ENCODE results near the gene CCDC27. TPM values are rescaled to one million over a fixed set of nuclear protein-coding genes. Genes with fewer than 3 reads are reported as not detected.

CCDC27 gene
- total and polyA plus RNA-seq, 2 of the 13 experiments (the other 11 are each of a cell fraction or from before 2014, with no cell fraction given), result not detected

GRCh38 chr1:3796215-3797061 lies 44.2 kb downstream of the CCDC27 start, which contains the start of gene LRRC47 (continued):
- TF ChIP-seq ZFP36L2 (CRISPR knock-in tag; IDR thresholded peaks at IDR 0.05) (no peak), HCFC1 (IDR thresholded peaks at IDR 0.05; ENCODE audit: low read depth, low read length) (peak; percentile 72), GPN1 (CRISPR knock-in tag; IDR thresholded peaks at IDR 0.05; ENCODE audit: borderline replicate concordance) (no peak), MXD3 (CRISPR knock-in tag; IDR thresholded peaks at IDR 0.05) (peak; percentile 85), CSRNP1 (CRISPR knock-in tag; IDR thresholded peaks at IDR 0.05) (no peak), RERE (CRISPR knock-in tag; IDR thresholded peaks at IDR 0.05; ENCODE audit: low read depth) (no peak), ZBTB2 (CRISPR knock-in tag; IDR thresholded peaks at IDR 0.05; ENCODE audit: low read depth) (peak; percentile 78; the same call in 1 of the 2 replicates), POLR2A (IDR thresholded peaks at IDR 0.05; ENCODE audit: insufficient read depth in 1 of 2, low read depth in 2 of 2, low read length in 2 of 2) (peak; percentile 62 to 74), ZNF33B (CRISPR knock-in tag; IDR thresholded peaks at IDR 0.05) (no peak), ZNF329 (CRISPR knock-in tag; IDR thresholded peaks at IDR 0.05; ENCODE audit: low read depth) (no peak), ETS1 (CRISPR knock-in tag; IDR thresholded peaks at IDR 0.05) (no peak), AHR (CRISPR knock-in tag; IDR thresholded peaks at IDR 0.05) (peak; percentile 46; the same call in 1 of the 2 replicates), CEBPZ (IDR thresholded peaks at IDR 0.05; ENCODE audit: low read length) (no peak)
